ENCODE data around the gene CEP112. TPM values are rescaled to one million over a fixed set of nuclear protein-coding genes. Genes with fewer than 3 reads are reported as not detected.

CEP112 gene
- total and polyA plus RNA-seq, 2 of the 13 experiments (the other 11 are each of a cell fraction or from before 2014, with no cell fraction given): 1.2 to 3.4 TPM

DNA sequence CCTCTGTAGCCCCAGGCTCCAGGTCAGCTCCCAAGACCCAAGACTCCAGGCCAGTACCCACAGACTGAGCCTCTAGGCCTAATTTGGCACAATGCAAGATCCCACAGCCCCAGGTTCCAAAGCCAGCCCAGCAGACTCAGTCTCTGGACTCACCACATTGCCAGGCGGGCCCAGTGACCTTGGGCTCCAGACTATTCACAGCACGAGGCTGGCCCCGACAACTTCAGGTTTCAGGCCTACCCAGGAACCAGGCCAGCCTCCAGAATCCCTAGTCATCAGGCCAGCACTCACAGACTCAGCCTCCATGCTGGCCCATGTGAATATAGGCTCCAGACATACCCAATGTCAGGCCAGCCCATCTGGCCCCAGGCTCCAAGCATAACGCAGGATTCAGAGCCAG, 103.8 kb downstream of the CEP112 start (continued):
- TF ChIP-seq, protein P1, sequence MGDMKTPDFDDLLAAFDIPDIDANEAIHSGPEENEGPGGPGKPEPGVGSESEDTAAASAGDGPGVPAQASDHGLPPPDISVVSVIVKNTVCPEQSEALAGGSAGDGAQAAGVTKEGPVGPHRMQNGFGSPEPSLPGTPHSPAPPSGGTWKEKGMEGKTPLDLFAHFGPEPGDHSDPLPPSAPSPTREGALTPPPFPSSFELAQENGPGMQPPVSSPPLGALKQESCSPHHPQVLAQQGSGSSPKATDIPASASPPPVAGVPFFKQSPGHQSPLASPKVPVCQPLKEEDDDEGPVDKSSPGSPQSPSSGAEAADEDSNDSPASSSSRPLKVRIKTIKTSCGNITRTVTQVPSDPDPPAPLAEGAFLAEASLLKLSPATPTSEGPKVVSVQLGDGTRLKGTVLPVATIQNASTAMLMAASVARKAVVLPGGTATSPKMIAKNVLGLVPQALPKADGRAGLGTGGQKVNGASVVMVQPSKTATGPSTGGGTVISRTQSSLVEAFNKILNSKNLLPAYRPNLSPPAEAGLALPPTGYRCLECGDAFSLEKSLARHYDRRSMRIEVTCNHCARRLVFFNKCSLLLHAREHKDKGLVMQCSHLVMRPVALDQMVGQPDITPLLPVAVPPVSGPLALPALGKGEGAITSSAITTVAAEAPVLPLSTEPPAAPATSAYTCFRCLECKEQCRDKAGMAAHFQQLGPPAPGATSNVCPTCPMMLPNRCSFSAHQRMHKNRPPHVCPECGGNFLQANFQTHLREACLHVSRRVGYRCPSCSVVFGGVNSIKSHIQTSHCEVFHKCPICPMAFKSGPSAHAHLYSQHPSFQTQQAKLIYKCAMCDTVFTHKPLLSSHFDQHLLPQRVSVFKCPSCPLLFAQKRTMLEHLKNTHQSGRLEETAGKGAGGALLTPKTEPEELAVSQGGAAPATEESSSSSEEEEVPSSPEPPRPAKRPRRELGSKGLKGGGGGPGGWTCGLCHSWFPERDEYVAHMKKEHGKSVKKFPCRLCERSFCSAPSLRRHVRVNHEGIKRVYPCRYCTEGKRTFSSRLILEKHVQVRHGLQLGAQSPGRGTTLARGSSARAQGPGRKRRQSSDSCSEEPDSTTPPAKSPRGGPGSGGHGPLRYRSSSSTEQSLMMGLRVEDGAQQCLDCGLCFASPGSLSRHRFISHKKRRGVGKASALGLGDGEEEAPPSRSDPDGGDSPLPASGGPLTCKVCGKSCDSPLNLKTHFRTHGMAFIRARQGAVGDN (CRISPR knock-in tag; IDR thresholded peaks at IDR 0.05): peak; percentile 48; the same call in 1 of the 2 replicates
- no peak for TF ChIP-seq ZNF367 (CRISPR knock-in tag; IDR thresholded peaks at IDR 0.05; ENCODE audit: borderline replicate concordance)
- 0 out of 2 replicates have a peak, but pooled peaks have one; percentile 42 for TF ChIP-seq ZNF607 (CRISPR knock-in tag; IDR thresholded peaks at IDR 0.05; ENCODE audit: borderline replicate concordance)
- no peak for TF ChIP-seq CAMTA2 (CRISPR knock-in tag; IDR thresholded peaks at IDR 0.05; ENCODE audit: borderline replicate concordance)
- TF ChIP-seq EEA1 (CRISPR knock-in tag; IDR thresholded peaks at IDR 0.05; ENCODE audit: borderline replicate concordance): no peak
- peak; percentile 57 for TF ChIP-seq ZNF883 (CRISPR knock-in tag; IDR thresholded peaks at IDR 0.05; ENCODE audit: not compliant biosample characterization)
- TF ChIP-seq, protein P2, sequence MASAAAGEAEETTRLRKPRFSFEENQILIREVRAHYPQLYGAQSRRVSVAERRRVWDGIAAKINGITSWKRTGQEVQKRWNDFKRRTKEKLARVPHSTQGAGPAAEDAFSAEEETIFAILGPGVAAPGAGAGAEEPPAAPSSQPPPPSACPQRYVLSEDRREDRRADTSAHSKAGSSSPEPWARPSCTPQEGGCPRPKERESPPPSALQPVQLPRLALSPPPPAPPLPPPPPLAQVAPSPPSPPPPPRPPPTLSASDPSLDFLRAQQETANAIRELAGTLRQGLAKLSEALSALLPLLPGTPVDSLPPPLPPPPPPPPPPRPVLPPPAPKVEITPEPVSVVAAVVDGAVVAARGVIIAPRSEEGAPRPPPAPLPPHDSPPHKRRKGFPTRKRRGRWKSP (CRISPR knock-in tag; IDR thresholded peaks at IDR 0.05): no peak
- TF ChIP-seq FOXA1 (IDR thresholded peaks at IDR 0.05): no peak
- TF ChIP-seq FOXA1 (CRISPR knock-in tag; IDR thresholded peaks at IDR 0.05): no peak
- TF ChIP-seq GTF2F1 (IDR thresholded peaks at IDR 0.05; ENCODE audit: low read length): no peak
- TF ChIP-seq NBN (conservative IDR thresholded peaks at IDR 0.05): no peak
- no peak for TF ChIP-seq RFX3 (CRISPR knock-in tag; IDR thresholded peaks at IDR 0.05)
- no peak for TF ChIP-seq NR1H2 (CRISPR knock-in tag; IDR thresholded peaks at IDR 0.05; ENCODE audit: borderline replicate concordance, low read depth)
- TF ChIP-seq, protein P3, sequence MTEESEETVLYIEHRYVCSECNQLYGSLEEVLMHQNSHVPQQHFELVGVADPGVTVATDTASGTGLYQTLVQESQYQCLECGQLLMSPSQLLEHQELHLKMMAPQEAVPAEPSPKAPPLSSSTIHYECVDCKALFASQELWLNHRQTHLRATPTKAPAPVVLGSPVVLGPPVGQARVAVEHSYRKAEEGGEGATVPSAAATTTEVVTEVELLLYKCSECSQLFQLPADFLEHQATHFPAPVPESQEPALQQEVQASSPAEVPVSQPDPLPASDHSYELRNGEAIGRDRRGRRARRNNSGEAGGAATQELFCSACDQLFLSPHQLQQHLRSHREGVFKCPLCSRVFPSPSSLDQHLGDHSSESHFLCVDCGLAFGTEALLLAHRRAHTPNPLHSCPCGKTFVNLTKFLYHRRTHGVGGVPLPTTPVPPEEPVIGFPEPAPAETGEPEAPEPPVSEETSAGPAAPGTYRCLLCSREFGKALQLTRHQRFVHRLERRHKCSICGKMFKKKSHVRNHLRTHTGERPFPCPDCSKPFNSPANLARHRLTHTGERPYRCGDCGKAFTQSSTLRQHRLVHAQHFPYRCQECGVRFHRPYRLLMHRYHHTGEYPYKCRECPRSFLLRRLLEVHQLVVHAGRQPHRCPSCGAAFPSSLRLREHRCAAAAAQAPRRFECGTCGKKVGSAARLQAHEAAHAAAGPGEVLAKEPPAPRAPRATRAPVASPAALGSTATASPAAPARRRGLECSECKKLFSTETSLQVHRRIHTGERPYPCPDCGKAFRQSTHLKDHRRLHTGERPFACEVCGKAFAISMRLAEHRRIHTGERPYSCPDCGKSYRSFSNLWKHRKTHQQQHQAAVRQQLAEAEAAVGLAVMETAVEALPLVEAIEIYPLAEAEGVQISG (CRISPR knock-in tag; IDR thresholded peaks at IDR 0.05): no peak
- TF ChIP-seq, protein P4, sequence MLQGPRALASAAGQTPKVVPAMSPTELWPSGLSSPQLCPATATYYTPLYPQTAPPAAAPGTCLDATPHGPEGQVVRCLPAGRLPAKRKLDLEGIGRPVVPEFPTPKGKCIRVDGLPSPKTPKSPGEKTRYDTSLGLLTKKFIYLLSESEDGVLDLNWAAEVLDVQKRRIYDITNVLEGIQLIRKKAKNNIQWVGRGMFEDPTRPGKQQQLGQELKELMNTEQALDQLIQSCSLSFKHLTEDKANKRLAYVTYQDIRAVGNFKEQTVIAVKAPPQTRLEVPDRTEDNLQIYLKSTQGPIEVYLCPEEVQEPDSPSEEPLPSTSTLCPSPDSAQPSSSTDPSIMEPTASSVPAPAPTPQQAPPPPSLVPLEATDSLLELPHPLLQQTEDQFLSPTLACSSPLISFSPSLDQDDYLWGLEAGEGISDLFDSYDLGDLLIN (CRISPR knock-in tag; IDR thresholded peaks at IDR 0.05; ENCODE audit: borderline replicate concordance): no peak
- TF ChIP-seq, protein P5, sequence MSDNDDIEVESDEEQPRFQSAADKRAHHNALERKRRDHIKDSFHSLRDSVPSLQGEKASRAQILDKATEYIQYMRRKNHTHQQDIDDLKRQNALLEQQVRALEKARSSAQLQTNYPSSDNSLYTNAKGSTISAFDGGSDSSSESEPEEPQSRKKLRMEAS (IDR thresholded peaks at IDR 0.05): peak; percentile 61
- TF ChIP-seq ZFY (CRISPR knock-in tag; IDR thresholded peaks at IDR 0.05): peak; percentile 54; the same call in 1 of the 2 replicates
- no peak for TF ChIP-seq KLF15 (CRISPR knock-in tag; IDR thresholded peaks at IDR 0.05; ENCODE audit: borderline replicate concordance)

Data from HepG2 (cell line).